ENCODE data around the gene TANK. TPM values are rescaled to one million over a fixed set of nuclear protein-coding genes. Genes with fewer than 3 reads are reported as not detected.
A peak's percentile ranks its signal among the peaks of the same experiment; 100 is the strongest.
"Not testable (repeated sequence)": the region's sequence is repeated elsewhere in the genome, so short reads cannot be mapped to it uniquely, and the experiment has no call there.

The TANK gene
- total and polyA plus RNA-seq, 5 experiments from 2014 or later, result 32.7 to 65.8 (median 43.8) TPM

- peak overlapping the region in 1 of 10 donors; percentile 83 for H3K27ac Mint-ChIP-seq
- POLR2A ChIA-PET, result no interaction called here
- H3K36me3 Mint-ChIP-seq, result peaks cover 18 to 81% (median 67%) of the 10 kb centered on the region in 3 donors
- H3K4me1 Mint-ChIP-seq, result peaks cover 12 to 48% (median 25%) of the 10 kb centered on the region in 4 donors
- ATAC-seq (no peak), DNase-seq (no peak)
- H3K4me3 Mint-ChIP-seq, result no peak overlapping the region
- H3K27me3 Mint-ChIP-seq, result no peaks in the 10 kb centered on the region
- H3K9me3 Mint-ChIP-seq, result peaks cover 0 to 9% (median 0%) of the 10 kb centered on the region in 9 donors
Measured at GRCh38 chr2:161177969-161178368, 17.7 kb downstream of the TANK start.

GRCh38 chr2:161178756-161179155 lies 18.5 kb downstream of the TANK start:
- H3K36me3 Mint-ChIP-seq, result peaks cover 20 to 77% (median 61%) of the 10 kb centered on the region in 3 donors
- ATAC-seq (no peak), DNase-seq (no peak)
- POLR2A ChIA-PET, result no interaction called here
- peaks cover 4 to 43% (median 19%) of the 10 kb centered on the region in 4 donors for H3K4me1 Mint-ChIP-seq
- H3K27me3 Mint-ChIP-seq, result no peaks in the 10 kb centered on the region
- H3K27ac Mint-ChIP-seq, result peak overlapping the region in 1 of 10 donors; percentile 83
- H3K4me3 Mint-ChIP-seq, result no peak overlapping the region
- peaks cover 0 to 9% (median 0%) of the 10 kb centered on the region in 9 donors for H3K9me3 Mint-ChIP-seq

GRCh38 chr2:161190050-161190449 lies 29.8 kb downstream of the TANK start:
- Mint-ChIP-seq H3K27me3 (no peaks in the 10 kb centered on the region), H3K4me1 (peaks cover 10 to 50% (median 35%) of the 10 kb centered on the region in 4 donors), H3K4me3 (no peak overlapping the region), H3K27ac (peak overlapping the region in 1 of 10 donors; percentile 49), H3K9me3 (no peaks in the 10 kb centered on the region), H3K36me3 (peaks cover 25 to 72% (median 34%) of the 10 kb centered on the region in 3 donors)
- POLR2A ChIA-PET, result no interaction called here
- DNase-seq (no peak), ATAC-seq (no peak)

DNA sequence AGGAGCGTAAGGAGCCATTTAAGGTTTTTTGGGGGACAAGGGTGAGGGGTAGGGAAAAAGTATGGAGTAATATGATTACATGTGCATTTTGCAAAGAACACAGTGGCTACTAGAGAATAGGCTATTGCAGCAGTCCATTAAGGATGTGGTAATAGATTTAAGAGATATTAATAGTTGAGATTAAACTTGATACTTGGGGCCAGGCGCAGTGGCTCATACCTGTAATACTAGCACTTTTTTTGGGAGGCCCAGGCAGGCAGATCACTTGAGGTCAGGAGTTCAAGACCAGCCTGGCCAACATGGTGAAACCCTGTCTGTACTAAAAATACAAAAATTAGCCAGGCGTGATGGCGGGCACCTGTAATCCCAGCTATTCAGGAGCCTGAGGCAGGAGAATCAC lies 35.4 kb downstream of the TANK start:
- H3K27ac Mint-ChIP-seq, DNase-seq, ATAC-seq, H3K4me3 Mint-ChIP-seq, POLR2A ChIA-PET, H3K9me3 Mint-ChIP-seq, H3K27me3 Mint-ChIP-seq: not testable (repeated sequence)
- Mint-ChIP-seq H3K36me3 (peaks cover 22 to 68% (median 32%) of the 10 kb centered on the region in 3 donors), H3K4me1 (peaks cover 21 to 53% (median 42%) of the 10 kb centered on the region in 4 donors)

DNA sequence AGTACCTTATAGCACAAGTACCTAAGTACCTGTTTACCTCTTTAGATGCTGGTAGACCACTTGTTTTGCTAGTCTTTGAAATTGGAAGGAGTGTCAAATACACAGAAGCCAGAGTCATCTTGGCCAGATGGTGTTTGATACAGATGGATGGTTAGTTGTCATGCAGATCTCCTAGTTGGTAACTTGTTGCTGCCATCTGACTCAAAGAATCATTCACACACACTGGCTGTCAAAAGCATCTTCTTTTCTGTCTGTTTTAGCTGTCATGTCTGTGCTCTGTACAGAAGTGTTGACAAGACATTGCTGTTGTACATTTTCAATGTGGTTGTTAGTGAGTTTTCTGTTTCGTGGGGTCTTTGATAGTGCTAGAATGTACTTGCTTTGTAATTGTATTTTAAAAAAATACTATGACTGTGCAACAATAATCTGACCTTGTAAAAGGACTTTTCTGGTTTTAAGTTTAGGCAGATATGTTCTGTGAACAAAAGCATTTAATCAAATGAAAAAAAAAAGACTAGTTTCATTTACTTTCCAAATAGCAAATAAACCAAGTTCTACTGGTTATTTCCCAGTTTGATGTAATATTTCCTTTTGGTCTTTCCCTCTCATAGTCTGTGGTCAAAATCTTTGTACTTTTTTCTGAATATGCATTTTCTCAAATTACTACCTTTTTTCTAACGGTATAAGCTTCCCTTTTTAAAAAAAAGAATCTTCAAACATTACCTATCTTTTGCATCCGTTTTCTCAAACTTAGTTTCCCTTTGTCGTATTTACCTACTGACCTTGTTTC lies 39.9 kb downstream of the TANK start:
- peak overlapping the region in 2 of 10 donors; percentile 42 to 44 for H3K4me3 Mint-ChIP-seq
- peaks cover 8 to 62% (median 33%) of the 10 kb centered on the region in 3 donors for H3K36me3 Mint-ChIP-seq
- peaks cover 0 to 4% (median 0%) of the 10 kb centered on the region in 9 donors for H3K9me3 Mint-ChIP-seq
- DNase-seq (no peak), ATAC-seq (no peak)
- peaks cover 14 to 42% (median 29%) of the 10 kb centered on the region in 4 donors for H3K4me1 Mint-ChIP-seq
- peak overlapping the region in 5 of 10 donors; percentile 11 to 41 (median 34) for H3K27ac Mint-ChIP-seq
- H3K27me3 Mint-ChIP-seq, result no peaks in the 10 kb centered on the region
- POLR2A ChIA-PET, result no interaction called here

- Mint-ChIP-seq H3K4me1 (peaks cover 4 to 17% (median 7%) of the 10 kb centered on the region in 4 donors), H3K36me3 (peaks cover 0 to 51% (median 10%) of the 10 kb centered on the region in 3 donors), H3K27me3 (no peaks in the 10 kb centered on the region), H3K4me3 (no peak overlapping the region), H3K27ac (no peak overlapping the region), H3K9me3 (no peaks in the 10 kb centered on the region)
- no peak for DNase-seq
- no peak for ATAC-seq
- POLR2A ChIA-PET, result no interaction called here
Measured at GRCh38 chr2:161204846-161205245, 44.6 kb downstream of the TANK start.

- Mint-ChIP-seq H3K36me3 (peaks cover 7 to 50% (median 10%) of the 10 kb centered on the region in 3 donors), H3K27ac (no peak overlapping the region), H3K27me3 (no peaks in the 10 kb centered on the region), H3K4me3 (no peak overlapping the region), H3K9me3 (no peaks in the 10 kb centered on the region), H3K4me1 (peaks cover 0 to 3% (median under 1%) of the 10 kb centered on the region in 4 donors)
- DNase-seq (no peak), ATAC-seq (no peak)
- POLR2A ChIA-PET, result no interaction called here
Measured at GRCh38 chr2:161206471-161207032, 46.3 kb downstream of the TANK start.

- H3K9me3 Mint-ChIP-seq, result no peaks in the 10 kb centered on the region
- H3K36me3 Mint-ChIP-seq, result peaks cover 7 to 61% (median 14%) of the 10 kb centered on the region in 3 donors
Measured at GRCh38 chr2:161207941-161208340, 47.7 kb downstream of the TANK start.

GRCh38 chr2:161208527-161209139 lies 48.4 kb downstream of the TANK start:
- Mint-ChIP-seq H3K27me3 (no peaks in the 10 kb centered on the region), H3K4me3 (no peak overlapping the region), H3K4me1 (peaks cover 0 to 1% (median 0%) of the 10 kb centered on the region in 4 donors), H3K9me3 (no peaks in the 10 kb centered on the region), H3K36me3 (peaks cover 7 to 61% (median 15%) of the 10 kb centered on the region in 3 donors), H3K27ac (no peak overlapping the region)
- ATAC-seq, result no peak
- POLR2A ChIA-PET, result no interaction called here
- DNase-seq, result no peak

More at GRCh38 chr2:161207941-161208340, 47.7 kb downstream of the TANK start:
- POLR2A ChIA-PET, result no interaction called here
- Mint-ChIP-seq H3K27ac (peak overlapping the region in 1 of 10 donors; percentile 46), H3K4me3 (no peak overlapping the region), H3K27me3 (no peaks in the 10 kb centered on the region), H3K4me1 (peaks cover 0 to 1% (median 0%) of the 10 kb centered on the region in 4 donors)
- no peak for ATAC-seq
- DNase-seq, result no peak

GRCh38 chr2:161209902-161210301 lies 49.7 kb downstream of the TANK start:
- Mint-ChIP-seq H3K27ac (no peak overlapping the region), H3K9me3 (no peaks in the 10 kb centered on the region), H3K4me3 (no peak overlapping the region), H3K36me3 (peaks cover 7 to 48% (median 8%) of the 10 kb centered on the region in 3 donors), H3K4me1 (peaks cover 0 to 1% (median 0%) of the 10 kb centered on the region in 4 donors), H3K27me3 (no peaks in the 10 kb centered on the region)
- ATAC-seq (no peak), DNase-seq (no peak)
- POLR2A ChIA-PET, result no interaction called here

- no peak for DNase-seq
- POLR2A ChIA-PET, result no interaction called here
- Mint-ChIP-seq H3K4me3 (no peak overlapping the region), H3K27me3 (no peaks in the 10 kb centered on the region), H3K27ac (peak overlapping the region in 2 of 10 donors; percentile 0 to 22), H3K4me1 (peaks cover 0 to 15% (median 11%) of the 10 kb centered on the region in 4 donors), H3K36me3 (peaks cover 0 to 32% (median 6%) of the 10 kb centered on the region in 3 donors), H3K9me3 (no peaks in the 10 kb centered on the region)
- no peak for ATAC-seq
Measured at GRCh38 chr2:161217597-161218185, 57.5 kb downstream of the TANK start.

DNA sequence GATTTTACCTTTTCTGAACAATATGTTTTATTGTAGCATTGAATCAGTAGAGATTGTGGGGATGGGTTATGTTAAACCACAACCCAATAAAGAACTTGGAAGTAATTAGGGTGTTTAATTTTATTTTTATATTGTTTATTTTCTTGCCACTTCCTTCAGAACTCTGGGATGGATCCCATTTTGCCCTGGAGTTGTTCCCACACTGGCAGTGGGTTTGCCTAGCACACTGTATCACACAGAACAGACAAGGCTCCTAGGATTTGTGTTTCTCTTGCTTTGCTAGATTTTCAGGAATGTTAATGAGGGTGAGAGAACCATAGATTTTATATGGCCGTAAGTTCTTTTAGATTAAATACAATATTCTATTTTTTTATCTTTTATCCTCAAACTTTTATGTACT lies 59.0 kb downstream of the TANK start:
- Mint-ChIP-seq H3K27me3 (no peaks in the 10 kb centered on the region), H3K27ac (peak overlapping the region in 2 of 10 donors; percentile 13 to 42), H3K4me1 (peaks cover 0 to 15% (median 11%) of the 10 kb centered on the region in 4 donors), H3K36me3 (peaks cover 0 to 28% (median 2%) of the 10 kb centered on the region in 3 donors), H3K9me3 (no peaks in the 10 kb centered on the region), H3K4me3 (no peak overlapping the region)
- DNase-seq (no peak), ATAC-seq (no peak)
- POLR2A ChIA-PET, result no interaction called here
